Liver (tissue), 9 donors: ENCODE results near the gene SLC38A11. TPM values are rescaled to one million over a fixed set of nuclear protein-coding genes. Genes with fewer than 3 reads are reported as not detected.

ENCODE experiments used
- DNase-seq: peaks from one replicate; pipeline ENCODE4 v3.0.0-alpha.2; 2017; ENCODE audit warnings: low spot score
- H3K27ac ChIP-seq, 2 donors: one replicate each; pipeline ENCODE4 v1.7.0; 2013; ENCODE audit warnings: inconsistent platforms in 2 of 2, low read length in 2 of 2, control low read depth in 1 of 2, low read depth in 1 of 2, mild to moderate bottlenecking in 1 of 2
- H3K27me3 ChIP-seq, 4 donors: one replicate each; pipeline versions ENCODE4 v1.6.1 to v1.7.0; 2013; ENCODE audit warnings: low read length in 3 of 4, inconsistent platforms in 1 of 4, mild to moderate bottlenecking in 1 of 4, moderate library complexity in 1 of 4; ENCODE audit not compliant: control insufficient read depth in 4 of 4, insufficient read depth in 4 of 4
- H3K36me3 ChIP-seq, 4 donors: one replicate each; pipeline versions ENCODE4 v1.6.1 to v1.7.0; 2013; ENCODE audit warnings: low read length in 3 of 4, mild to moderate bottlenecking in 3 of 4, low read depth in 1 of 4, moderate library complexity in 1 of 4; ENCODE audit not compliant: control insufficient read depth in 4 of 4, insufficient read depth in 3 of 4
- H3K4me1 ChIP-seq, 4 donors: one replicate each; pipeline versions ENCODE4 v1.6.1 to v1.7.0; 2013; ENCODE audit warnings: low read length in 3 of 4, mild to moderate bottlenecking in 3 of 4, moderate library complexity in 1 of 4; ENCODE audit not compliant: control insufficient read depth in 4 of 4, insufficient read depth in 4 of 4
- H3K4me3 ChIP-seq, 3 donors: one replicate each; pipeline versions ENCODE4 v1.6.1 to v1.7.0; 2013; ENCODE audit warnings: low read length in 3 of 3, control low read depth in 1 of 3, low read depth in 1 of 3, mild to moderate bottlenecking in 1 of 3
- H3K9ac ChIP-seq, 2 donors: one replicate each; pipeline ENCODE4 v1.7.0; 2013; ENCODE audit warnings: low read length in 2 of 2, mild to moderate bottlenecking in 2 of 2, moderate library complexity in 2 of 2, control low read depth in 1 of 2, low read depth in 1 of 2
- H3K9me3 ChIP-seq, 4 donors: one replicate each; pipeline versions ENCODE4 v1.6.1 to v1.7.0; 2013; ENCODE audit warnings: low read length in 3 of 4; ENCODE audit not compliant: control insufficient read depth in 4 of 4
- ATF3 ChIP-seq: IDR thresholded peaks from 2 replicates; pipeline ENCODE4 v1.6.1; 2016; ENCODE audit warnings: antibody characterized with exemption
- CTCF ChIP-seq: fragments of 150-350 bp; IDR thresholded peaks from 2 replicates; pipeline ENCODE4 v1.5.1; 2017; ENCODE audit warnings: improper control_type of control experiment, low read depth, low read length; ENCODE audit not compliant: missing input control
- EGR1 ChIP-seq, 2 donors: IDR thresholded peaks; 2 replicates each; pipeline ENCODE4 v1.6.1; 2016 to 2018; ENCODE audit warnings: antibody characterized with exemption in 2 of 2, low read depth in 2 of 2
- FOXA2 ChIP-seq: IDR thresholded peaks from 2 replicates; pipeline ENCODE4 v1.6.1; 2016; ENCODE audit warnings: antibody characterized with exemption
- GABPA ChIP-seq, 2 donors: IDR thresholded peaks in 1 of 2; conservative IDR thresholded peaks in 1 of 2; 2 replicates each; pipeline ENCODE4 v1.6.1; 2016; ENCODE audit warnings: antibody characterized with exemption in 2 of 2, mild to moderate bottlenecking in 1 of 2, moderate library complexity in 1 of 2
- HNF4A ChIP-seq, 2 donors: conservative IDR thresholded peaks; 2 replicates each; pipeline ENCODE4 v1.6.1; 2016; ENCODE audit warnings: antibody characterized with exemption in 2 of 2, mild to moderate bottlenecking in 2 of 2
- HNF4G ChIP-seq: IDR thresholded peaks from 2 replicates; pipeline ENCODE4 v1.6.1; 2016; ENCODE audit warnings: antibody characterized with exemption
- JUND ChIP-seq, 2 donors: IDR thresholded peaks; 2 replicates each; pipeline ENCODE4 v1.6.1; 2016; ENCODE audit warnings: antibody characterized with exemption in 2 of 2
- MAX ChIP-seq: IDR thresholded peaks from 2 replicates; pipeline ENCODE4 v1.6.1; 2016; ENCODE audit warnings: antibody characterized with exemption
- NR2F2 ChIP-seq: IDR thresholded peaks from 2 replicates; pipeline ENCODE4 v1.6.1; 2016; ENCODE audit warnings: antibody characterized with exemption
- RAD21 ChIP-seq, 2 donors: IDR thresholded peaks; 2 replicates each; pipeline ENCODE4 v1.6.1; 2016; ENCODE audit warnings: antibody characterized with exemption in 2 of 2, mild to moderate bottlenecking in 2 of 2
- REST ChIP-seq: IDR thresholded peaks from 2 replicates; pipeline ENCODE4 v1.6.1; 2016; ENCODE audit warnings: antibody characterized with exemption, mild to moderate bottlenecking
- RXRA ChIP-seq, 2 donors: IDR thresholded peaks; 2 replicates each; pipeline ENCODE4 v1.6.1; 2017 to 2018; ENCODE audit warnings: antibody characterized with exemption in 2 of 2, mild to moderate bottlenecking in 1 of 2
- SP1 ChIP-seq: IDR thresholded peaks from 2 replicates; pipeline ENCODE4 v1.6.1; 2018; ENCODE audit warnings: antibody characterized with exemption, mild to moderate bottlenecking
- TAF1 ChIP-seq: conservative IDR thresholded peaks from 2 replicates; pipeline ENCODE4 v1.6.1; 2016; ENCODE audit warnings: antibody characterized with exemption, mild to moderate bottlenecking
- YY1 ChIP-seq: IDR thresholded peaks from 2 replicates; pipeline ENCODE4 v1.6.1; 2016; ENCODE audit warnings: antibody characterized with exemption, mild to moderate bottlenecking
- ZBTB33 ChIP-seq: IDR thresholded peaks from 2 replicates; pipeline ENCODE4 v1.6.1; 2016; ENCODE audit warnings: antibody characterized with exemption
- WGBS: extraction: QIAGEN DNeasy Blood & Tissue Kit; methylation state at CpG from one replicate; pipeline ENCODE4 v1.1.7; 2013; 5-methylcytosine and 5-hydroxymethylcytosine counted together
- polyA plus RNA-seq, 2 donors: library from polyadenylated mRNA; stranded (reverse) in 1 of 2; unstranded in 1 of 2; fragments of 200-250 nt in 1 of 2; fragments of >200 nt in 1 of 2; fragmentation: Nextera tagmentation in 1 of 2; extraction: Ambion mirVana in 1 of 2; gene quantifications; one replicate each; pipeline versions ENCODE4 v1.2.1 to v1.2.3, GENCODE V29; 2013 to 2015
- total RNA-seq, 2 donors: library from RNA; depleted of rRNA; stranded (reverse); fragments of >200 nt; gene quantifications; one replicate each; pipeline ENCODE4 v1.2.3, GENCODE V29; 2014
- donor health status: healthy.
- donor health status: healthy.
- donor health status: healthy.
- donor health status: healthy.
- donor health status: healthy.

The SLC38A11 gene
- total and polyA plus RNA-seq, 4 donors = 0.54 to 3.3 (median 2.3) TPM

GRCh38 chr2:164976301-164976700, 21.0 kb upstream of the SLC38A11 start:
- no peaks in the 10 kb centered on the region for H3K9me3 ChIP-seq

GRCh38 chr2:164975891-164976290, 20.6 kb upstream of the SLC38A11 start:
- Histone ChIP-seq H3K4me1 (no peaks in the 10 kb centered on the region), H3K9ac (no peak overlapping the region), H3K27ac (no peak overlapping the region), H3K9me3 (no peaks in the 10 kb centered on the region), H3K36me3 (no peaks in the 10 kb centered on the region), H3K4me3 (no peak overlapping the region), H3K27me3 (no peaks in the 10 kb centered on the region)
- TF ChIP-seq CTCF = no peak
- no peak for TF ChIP-seq GABPA (IDR thresholded peaks at IDR 0.05 in 1 of 2, conservative IDR thresholded peaks at IDR 0.05 in 1 of 2)
- no peak for TF ChIP-seq ATF3
- TF ChIP-seq JUND (IDR thresholded peaks at IDR 0.05) = no peak
- TF ChIP-seq HNF4A (conservative IDR thresholded peaks at IDR 0.05) = no peak
- no peak for TF ChIP-seq FOXA2
- TF ChIP-seq SP1 = no peak
- 47% methylated on average over 1 of the region's 1 CpG for WGBS
- DNase-seq = no peak

More at GRCh38 chr2:164976301-164976700, 21.0 kb upstream of the SLC38A11 start:
- no peak for DNase-seq
- TF ChIP-seq MAX (no peak), ZBTB33 (no peak), SP1 (no peak), NR2F2 (no peak), RAD21 (IDR thresholded peaks at IDR 0.05) (no peak), HNF4G (no peak), TAF1 (no peak), RXRA (IDR thresholded peaks at IDR 0.05) (no peak), ATF3 (no peak), EGR1 (IDR thresholded peaks at IDR 0.05; ENCODE audit: low read depth in 2 of 2) (no peak), HNF4A (conservative IDR thresholded peaks at IDR 0.05) (no peak)
- Histone ChIP-seq H3K36me3 (no peaks in the 10 kb centered on the region), H3K4me1 (no peaks in the 10 kb centered on the region), H3K4me3 (no peak overlapping the region), H3K27ac (no peak overlapping the region), H3K9ac (no peak overlapping the region), H3K27me3 (no peaks in the 10 kb centered on the region)
- WGBS = 87% methylated on average over 3 of the region's 3 CpGs

GRCh38 chr2:164974221-164974620, 18.9 kb upstream of the SLC38A11 start:
- Histone ChIP-seq H3K36me3 (no peaks in the 10 kb centered on the region), H3K27ac (no peak overlapping the region), H3K4me1 (no peaks in the 10 kb centered on the region), H3K27me3 (no peaks in the 10 kb centered on the region), H3K9ac (no peak overlapping the region), H3K9me3 (no peaks in the 10 kb centered on the region), H3K4me3 (no peak overlapping the region)
- no peak for DNase-seq
- 76% methylated on average over 1 of the region's 1 CpG for WGBS
- TF ChIP-seq JUND (IDR thresholded peaks at IDR 0.05) (no peak), ZBTB33 (no peak), MAX (no peak), YY1 (no peak), RXRA (IDR thresholded peaks at IDR 0.05) (no peak), NR2F2 (no peak), REST (no peak), TAF1 (no peak), ATF3 (no peak)
